ENCODE data around the gene KDM6A. TPM values are rescaled to one million over a fixed set of nuclear protein-coding genes. Genes with fewer than 3 reads are reported as not detected.

KDM6A gene
- total and polyA plus RNA-seq, 2 donors (not counting 3 experiments of a cell fraction or from before 2014, with no cell fraction given) = 9.0 to 20.6 TPM

GRCh38 chrX:44971674-44972073 is 98.7 kb downstream of the KDM6A start:
- intact Hi-C loops (cut with micrococcal nuclease) = no loop called here
- TF ChIP-seq EZH2 (IDR thresholded peaks at IDR 0.05; ENCODE audit: borderline replicate concordance, low read depth, low read length, severe bottlenecking) = no peak
- no peak for TF ChIP-seq POLR2AphosphoS5 (IDR thresholded peaks at IDR 0.05; ENCODE audit: insufficient read depth, low read depth, low read length)
- no peak for TF ChIP-seq MAX (IDR thresholded peaks at IDR 0.05; ENCODE audit: insufficient read depth, insufficient read length)
- TF ChIP-seq CTCF (IDR thresholded peaks at IDR 0.05; ENCODE audit: extremely low read depth in 1 of 2, insufficient read depth in 1 of 2, low read depth in 1 of 2, low read length in 2 of 2) = no peak
- no peak overlapping the region for H3K27ac ChIP-seq (ENCODE audit: insufficient read depth, low read depth, low read length)
- no peak overlapping the region for H3K4me3 ChIP-seq (replicated peaks in 1 of 3; ENCODE audit: insufficient read depth in 1 of 3, low read depth in 1 of 3, low read length in 3 of 3)
- H3K9me3 ChIP-seq (replicated peaks; ENCODE audit: control insufficient read depth, insufficient read depth, low read length) = no peaks in the 10 kb centered on the region
- ChIA-PET POLR2A (interaction anchor here (0.5 kb wide), 1 partner anchor 86 kb away, joined by 4 read pairs; no protein-coding TSS in a partner anchor), CTCF (no interaction called here)
- no peak overlapping the region for H3K4me2 ChIP-seq (ENCODE audit: insufficient read depth, low read length)
- no peaks in the 10 kb centered on the region for H3K36me3 ChIP-seq (ENCODE audit: control insufficient read depth in 2 of 2, extremely low read depth in 1 of 2, insufficient read depth in 2 of 2, low read length in 2 of 2)
- H4K20me1 ChIP-seq (replicated peaks; ENCODE audit: control insufficient read depth, extremely low read depth, insufficient read depth, low read length) = no peaks in the 10 kb centered on the region
- no peaks in the 10 kb centered on the region for H3K9me1 ChIP-seq (replicated peaks; ENCODE audit: control insufficient read depth, extremely low read depth, insufficient read depth, low read length)
- peaks cover 6% of the 10 kb centered on the region for H3K4me1 ChIP-seq (ENCODE audit: control insufficient read depth, extremely low read depth, insufficient read depth, low read length)
- dilution Hi-C loops (cut with MboI; ENCODE audit: extremely low pct_ligation_motif_present, low sequenced_read_pairs) = no loop called here
- H2AFZ ChIP-seq (ENCODE audit: low read depth, low read length) = no peak overlapping the region
- no peak for DNase-seq (ENCODE audit: low read depth, low spot score)
- no peak for FAIRE-seq
- BruUV-seq (replicated peaks) = no TSS peak
- H3K79me2 ChIP-seq (ENCODE audit: control insufficient read depth, insufficient read depth, low read length) = peaks cover 23% of the 10 kb centered on the region
- no peak overlapping the region for H3K9ac ChIP-seq (replicated peaks; ENCODE audit: extremely low read depth, insufficient read depth, low read length)
- no peaks in the 10 kb centered on the region for H3K27me3 ChIP-seq (ENCODE audit: control insufficient read depth in 2 of 2, insufficient read depth in 2 of 2, low read length in 2 of 2)

- Histone ChIP-seq H3K9ac (replicated peaks; ENCODE audit: extremely low read depth, insufficient read depth, low read length) (no peak overlapping the region), H3K27ac (ENCODE audit: insufficient read depth, low read depth, low read length) (no peak overlapping the region), H3K4me2 (ENCODE audit: insufficient read depth, low read length) (no peak overlapping the region), H3K79me2 (ENCODE audit: control insufficient read depth, insufficient read depth, low read length) (peaks cover 23% of the 10 kb centered on the region), H3K36me3 (ENCODE audit: control insufficient read depth in 2 of 2, extremely low read depth in 1 of 2, insufficient read depth in 2 of 2, low read length in 2 of 2) (no peaks in the 10 kb centered on the region), H4K20me1 (replicated peaks; ENCODE audit: control insufficient read depth, extremely low read depth, insufficient read depth, low read length) (no peaks in the 10 kb centered on the region), H3K27me3 (ENCODE audit: control insufficient read depth in 2 of 2, insufficient read depth in 2 of 2, low read length in 2 of 2) (no peaks in the 10 kb centered on the region), H3K4me1 (ENCODE audit: control insufficient read depth, extremely low read depth, insufficient read depth, low read length) (peaks cover 6% of the 10 kb centered on the region), H2AFZ (ENCODE audit: low read depth, low read length) (no peak overlapping the region), H3K9me3 (replicated peaks; ENCODE audit: control insufficient read depth, insufficient read depth, low read length) (no peaks in the 10 kb centered on the region), H3K9me1 (replicated peaks; ENCODE audit: control insufficient read depth, extremely low read depth, insufficient read depth, low read length) (no peaks in the 10 kb centered on the region), H3K4me3 (replicated peaks in 1 of 3; ENCODE audit: insufficient read depth in 1 of 3, low read depth in 1 of 3, low read length in 3 of 3) (no peak overlapping the region)
- no peak for FAIRE-seq
- BruUV-seq (replicated peaks) = no TSS peak
- dilution Hi-C loops (cut with MboI; ENCODE audit: extremely low pct_ligation_motif_present, low sequenced_read_pairs) = no loop called here
- TF ChIP-seq MAX (IDR thresholded peaks at IDR 0.05; ENCODE audit: insufficient read depth, insufficient read length) (no peak), FOS (IDR thresholded peaks at IDR 0.05; ENCODE audit: borderline replicate concordance, insufficient read depth, low read length) (no peak), POLR2A (IDR thresholded peaks at IDR 0.05; ENCODE audit: low read depth, low read length) (no peak), POLR2AphosphoS5 (IDR thresholded peaks at IDR 0.05; ENCODE audit: insufficient read depth, low read depth, low read length) (no peak), MYC (IDR thresholded peaks at IDR 0.05; ENCODE audit: low read depth, low read length) (no peak), JUN (IDR thresholded peaks at IDR 0.05; ENCODE audit: borderline replicate concordance, insufficient read depth, insufficient read length, low read depth) (no peak), EZH2 (IDR thresholded peaks at IDR 0.05; ENCODE audit: borderline replicate concordance, low read depth, low read length, severe bottlenecking) (no peak), GATA2 (IDR thresholded peaks at IDR 0.05; ENCODE audit: insufficient read depth, insufficient read length, low read depth, low read length) (no peak), CTCF (IDR thresholded peaks at IDR 0.05; ENCODE audit: extremely low read depth in 1 of 2, insufficient read depth in 1 of 2, low read depth in 1 of 2, low read length in 2 of 2) (no peak)
- ChIA-PET CTCF (no interaction called here), POLR2A (no interaction called here)
- intact Hi-C loops (cut with micrococcal nuclease) = no loop called here
- no peak for DNase-seq (ENCODE audit: low read depth, low spot score)
These were observed 99.1 kb downstream of the KDM6A start for GRCh38 chrX:44972132-44972531.
